HepG2 (cell line): ENCODE measurements around the gene SMIM30. TPM values are rescaled to one million over a fixed set of nuclear protein-coding genes. Genes with fewer than 3 reads are reported as not detected.

Source experiments
- ATAC-seq: fragments of 200-7000 bp; cut with Tn5 transposase; 3 replicates; pipeline ENCODE4 v1.9.1; 2020; ENCODE audit warnings: mild to moderate bottlenecking, moderate library complexity
- BruUV-seq: library from RNA; stranded (reverse); fragments of 400-500 nt; replicated peaks from 2 replicates; lab custom pipeline; 2021; lab: Mats Ljungman, UMichigan
- CTCF ChIA-PET: fragments of 300-600 bp; formaldehyde crosslinking; extraction: SDS; loops from one replicate; lab custom pipeline; 2021; ENCODE audit warnings: low total read pairs, inconsistent platforms, low intra/inter-chr PET ratio; lab: Yijun Ruan, JAX
- POLR2A ChIA-PET: fragments of 350-600 bp; sonication (Branson Sonifier 250); formaldehyde crosslinking; loops from one replicate; lab custom pipeline; 2020; ENCODE audit warnings: antibody characterized with exemption, inconsistent platforms; lab: Yijun Ruan, JAX
- DNase-seq: peaks from one replicate; pipeline ENCODE4 v3.0.0-alpha.2; 2015; ENCODE audit warnings: low spot score
- FAIRE-seq: peaks from 3 replicates; lab custom pipeline; 2011; peaks lifted over from hg19 to GRCh38; lab: Jason Lieb, UNC
- H2AFZ ChIP-seq: one replicate; pipeline ENCODE4 v1.6.1; 2011; ENCODE audit warnings: low read length, inconsistent platforms
- H3K27ac ChIP-seq: fragments of 300-600 bp; 3 replicates; pipeline ENCODE4 v1.8.0; 2011; ENCODE audit warnings: mixed run types, mild to moderate bottlenecking, mixed read lengths, low read length, inconsistent platforms; ENCODE audit not compliant: insufficient read depth; ENCODE audit errors: extremely low read length
- H3K27me3 ChIP-seq, 2 experiments: fragments of 200-600 bp in 1 of 2; 2 replicates in 1 of 2; 3 replicates in 1 of 2; pipeline versions ENCODE4 v1.6.0 to v1.8.0; 2011; ENCODE audit warnings: low read length in 2 of 2, mild to moderate bottlenecking in 2 of 2, moderate library complexity in 2 of 2, inconsistent platforms in 1 of 2; ENCODE audit not compliant: insufficient read depth in 2 of 2, control insufficient read depth in 1 of 2
- H3K36me3 ChIP-seq, 2 experiments: fragments of 200-600 bp in 1 of 2; replicated peaks in 1 of 2; 2 replicates in 1 of 2; 3 replicates in 1 of 2; pipeline versions ENCODE4 v1.5.1 to v1.8.0; 2011; ENCODE audit warnings: low read length in 2 of 2, inconsistent platforms in 1 of 2; ENCODE audit not compliant: insufficient read depth in 2 of 2, control insufficient read depth in 1 of 2
- H3K4me1 ChIP-seq: 2 replicates; pipeline ENCODE4 v1.5.1; 2012; ENCODE audit warnings: low read length, inconsistent platforms; ENCODE audit not compliant: insufficient read depth
- H3K4me2 ChIP-seq: 2 replicates; pipeline ENCODE4 v1.6.0; 2011; ENCODE audit warnings: low read depth, low read length, inconsistent platforms
- H3K4me3 ChIP-seq, 3 experiments: fragments of 200-600 bp in 1 of 3; sonication (generic), shearing (Covaris generic) in 1 of 3; replicated peaks in 1 of 3; 2 replicates each; pipeline ENCODE4 v1.5.1; 2011 to 2016; ENCODE audit warnings: low read length in 3 of 3, inconsistent platforms in 2 of 3, low read depth in 2 of 3, mild to moderate bottlenecking in 2 of 3, control low read depth in 1 of 3, mixed read lengths in 1 of 3; ENCODE audit not compliant: insufficient read depth in 1 of 3
- H3K79me2 ChIP-seq: one replicate; pipeline ENCODE4 v1.6.1; 2011; ENCODE audit warnings: low read length, inconsistent platforms; ENCODE audit not compliant: insufficient read depth
- H3K9ac ChIP-seq: 2 replicates; pipeline ENCODE4 v1.6.0; 2011; ENCODE audit warnings: mild to moderate bottlenecking, low read depth, low read length, inconsistent platforms; ENCODE audit not compliant: insufficient read depth
- H3K9me3 ChIP-seq: 2 replicates; pipeline ENCODE4 v1.5.1; 2012; ENCODE audit warnings: mild to moderate bottlenecking, low read length
- H4K20me1 ChIP-seq: 2 replicates; pipeline ENCODE4 v1.6.0; 2011; ENCODE audit warnings: inconsistent platforms, mild to moderate bottlenecking, low read length, moderate library complexity; ENCODE audit not compliant: insufficient read depth
- AFF4 ChIP-seq: sonication (generic); formaldehyde crosslinking; IDR thresholded peaks from 2 replicates; pipeline ENCODE4 v1.4.0; 2020; ENCODE audit warnings: missing genetic modification reagents
- ATF7 ChIP-seq, 2 experiments: fragments of 450-650 bp in 1 of 2; sonication (generic) in 1 of 2; formaldehyde crosslinking in 1 of 2; IDR thresholded peaks; 2 replicates each; pipeline versions ENCODE4 v1.4.0 to v1.6.1; 2016 to 2020; ENCODE audit warnings: antibody characterized with exemption in 1 of 2, mild to moderate bottlenecking in 1 of 2, missing genetic modification reagents in 1 of 2
- FOXA1 ChIP-seq, 2 experiments: fragments of 450-650 bp in 1 of 2; sonication (generic) in 1 of 2; formaldehyde crosslinking in 1 of 2; IDR thresholded peaks; 2 replicates each; pipeline versions ENCODE4 v1.4.0 to v1.6.1; 2016 to 2020; ENCODE audit warnings: missing genetic modification reagents in 1 of 2
- MXD3 ChIP-seq: IDR thresholded peaks from 2 replicates; pipeline ENCODE4 v1.6.1; 2016; ENCODE audit warnings: mild to moderate bottlenecking, missing biosample characterization, missing genetic modification reagents
- PRDM15 ChIP-seq: sonication (generic); formaldehyde crosslinking; IDR thresholded peaks from 2 replicates; pipeline ENCODE4 v1.4.0; 2020; ENCODE audit warnings: missing genetic modification reagents
- SRSF9 ChIP-seq: fragments of 200-400 bp; formaldehyde crosslinking; IDR thresholded peaks from 2 replicates; pipeline ENCODE4 v1.6.1; 2018; ENCODE audit warnings: borderline replicate concordance, mild to moderate bottlenecking, low read depth, low read length; ENCODE audit not compliant: insufficient read depth, poor library complexity, severe bottlenecking
- SRY ChIP-seq: sonication (generic); formaldehyde crosslinking; IDR thresholded peaks from 2 replicates; pipeline ENCODE4 v1.8.0; 2022; ENCODE audit warnings: mild to moderate bottlenecking, missing genetic modification reagents
- ZBTB14 ChIP-seq: sonication (generic); formaldehyde crosslinking; IDR thresholded peaks from 2 replicates; pipeline ENCODE4 v1.4.0; 2020; ENCODE audit warnings: missing genetic modification reagents
- ZBTB7A ChIP-seq: sonication (generic); formaldehyde crosslinking; IDR thresholded peaks from 2 replicates; pipeline ENCODE4 v1.8.0; 2022; ENCODE audit warnings: mild to moderate bottlenecking, missing genetic modification reagents
- ZNF180 ChIP-seq: sonication (generic); formaldehyde crosslinking; IDR thresholded peaks from 2 replicates; pipeline ENCODE4 v1.4.0; 2020; ENCODE audit warnings: low read depth, missing genetic modification reagents, borderline replicate concordance
- ZNF367 ChIP-seq: sonication (generic); formaldehyde crosslinking; IDR thresholded peaks from 2 replicates; pipeline ENCODE4 v1.4.0; 2020; ENCODE audit warnings: missing genetic modification reagents, borderline replicate concordance
- ZNF572 ChIP-seq: sonication (generic); formaldehyde crosslinking; IDR thresholded peaks from 2 replicates; pipeline ENCODE4 v1.5.1; 2020; ENCODE audit warnings: mild to moderate bottlenecking, missing genetic modification reagents
- ZNF749 ChIP-seq: sonication (generic); formaldehyde crosslinking; IDR thresholded peaks from 2 replicates; pipeline ENCODE4 v1.8.0; 2022; ENCODE audit warnings: mild to moderate bottlenecking, missing genetic modification reagents, moderate library complexity, borderline replicate concordance
- ZSCAN25 ChIP-seq: sonication (generic); formaldehyde crosslinking; IDR thresholded peaks from 2 replicates; pipeline ENCODE4 v1.8.0; 2022; ENCODE audit warnings: mild to moderate bottlenecking, missing genetic modification reagents
- ZSCAN30 ChIP-seq: sonication (generic); formaldehyde crosslinking; IDR thresholded peaks from 2 replicates; pipeline ENCODE4 v1.5.0; 2020; ENCODE audit warnings: mild to moderate bottlenecking, missing genetic modification reagents
- WGBS: methylation state at CpG from one replicate; pipeline ENCODE4 v1.1.6; 2017; ENCODE audit warnings: low lambda C conversion rate; 5-methylcytosine and 5-hydroxymethylcytosine counted together
- in situ Hi-C: cut with HindIII; loops from 2 replicates; pipeline ENCODE4 v1.10.0; 2017; ENCODE audit warnings: low pct_unique_long_range_greater_than_20kb; ENCODE audit not compliant: extremely low pct_ligation_motif_present
- intact Hi-C: fragments of 100-400 bp; cut with micrococcal nuclease; formaldehyde crosslinking; loops from one replicate; pipeline ENCODE4 v1.10.0; 2022; ENCODE audit not compliant: unreplicated experiment
- polyA plus RNA-seq, 8 experiments: library from polyadenylated mRNA; depleted of rRNA in 3 of 8; stranded (reverse) in 7 of 8; unstranded in 1 of 8; fragments of >200 nt; fragmentation: Illumina TruSeq in 4 of 8; extraction: Trizol in 4 of 8; gene quantifications; 2 replicates each; pipeline versions ENCODE4 v1.2.1 to v1.2.3, GENCODE V29; 2011 to 2016; ENCODE audit warnings: low read depth in 4 of 8, missing spikeins in 1 of 8, mixed read lengths in 1 of 8; ENCODE audit not compliant: insufficient read depth in 1 of 8
- total RNA-seq, 5 experiments: library from RNA; depleted of rRNA; stranded (reverse); fragments of >200 nt; fragmentation: Illumina TruSeq; extraction: Trizol; gene quantifications; 2 replicates each; pipeline ENCODE4 v1.2.3, GENCODE V29; 2016; ENCODE audit warnings: low read depth in 1 of 5

Gene SMIM30
- total and polyA plus RNA-seq, 2 of the 13 experiments (the other 11 are each of a cell fraction or from before 2014, with no cell fraction given) = 23.5 to 25.2 TPM

GRCh38 chr7:113128031-113128430, 9.7 kb upstream of the SMIM30 start:
- DNase-seq (no peak), FAIRE-seq (no peak), ATAC-seq (no peak)
- no peak overlapping the region for H3K27ac ChIP-seq
- H4K20me1 ChIP-seq = no peaks in the 10 kb centered on the region
- ChIA-PET POLR2A (no interaction called here), CTCF (no interaction called here)
- WGBS = 0% methylated on average over 1 of the region's 1 CpG
- 0 out of 5 replicates have a peak, but pooled peaks cover 0 to 5% of the 10 kb centered on the region in 2 experiments for H3K27me3 ChIP-seq
- H2AFZ ChIP-seq = no peak overlapping the region
- H3K4me3 ChIP-seq = no peak overlapping the region
- no peak overlapping the region for H3K9ac ChIP-seq
- H3K36me3 ChIP-seq = no peaks in the 10 kb centered on the region
- intact Hi-C loops = no loop called here
- TF ChIP-seq SRY (CRISPR knock-in tag) (no peak), MXD3 (CRISPR knock-in tag) (no peak), PRDM15 (no peak), ZNF749 (CRISPR knock-in tag) (no peak), ZBTB7A (CRISPR knock-in tag) (no peak), ATF7 (IDR thresholded peaks at IDR 0.05) (no peak), ATF7 (CRISPR knock-in tag; IDR thresholded peaks at IDR 0.05) (no peak), ZNF180 (no peak), AFF4 (CRISPR knock-in tag) (no peak), ZNF572 (CRISPR knock-in tag) (no peak), ZSCAN30 (no peak), ZSCAN25 (CRISPR knock-in tag) (no peak), ZNF367 (CRISPR knock-in tag) (no peak), SRSF9 (no peak), ZBTB14 (CRISPR knock-in tag) (no peak), FOXA1 (IDR thresholded peaks at IDR 0.05) (no peak), FOXA1 (CRISPR knock-in tag; IDR thresholded peaks at IDR 0.05) (no peak)
- no peaks in the 10 kb centered on the region for H3K79me2 ChIP-seq
- no peaks in the 10 kb centered on the region for H3K9me3 ChIP-seq
- no TSS peak for BruUV-seq
- in situ Hi-C loops = no loop called here
- H3K4me2 ChIP-seq = no peak overlapping the region
- H3K4me1 ChIP-seq = no peaks in the 10 kb centered on the region
